Measurements from ENCODE around the gene ALG12. TPM values are rescaled to one million over a fixed set of nuclear protein-coding genes. Genes with fewer than 3 reads are reported as not detected.

Gene ALG12
- polyA plus RNA-seq, 3 donors: 7.2 to 9.5 (median 9.0) TPM

DNA sequence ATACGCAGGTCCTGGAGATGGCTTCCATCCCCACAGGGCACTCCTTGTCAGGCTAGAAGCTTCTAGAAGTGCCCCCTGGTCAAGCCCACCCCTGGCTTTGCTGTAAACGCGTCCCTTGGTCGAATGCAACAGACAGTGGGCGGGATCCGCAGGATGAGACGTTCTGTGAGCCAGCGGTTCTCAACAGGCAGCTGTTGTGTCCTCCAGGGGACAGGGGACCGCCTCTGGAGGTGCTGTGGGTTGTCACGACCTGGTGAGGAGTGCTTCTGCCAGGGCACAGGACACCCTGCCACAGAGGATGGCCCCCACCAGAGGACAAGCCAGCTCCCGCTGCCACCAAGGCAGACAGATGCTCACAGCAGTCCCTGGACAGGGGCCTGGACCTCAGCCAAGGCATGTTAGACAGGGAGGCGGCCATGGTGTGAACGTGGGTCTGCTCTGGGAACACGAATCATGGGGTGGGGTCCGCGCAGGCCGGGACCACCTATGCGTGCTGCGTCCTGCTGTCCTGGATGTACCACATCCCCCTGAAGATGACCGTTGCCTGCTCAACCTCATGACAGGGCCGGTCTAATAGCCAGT, 11.8 kb upstream of the ALG12 start:
- peaks cover 5% of the 10 kb centered on the region for H4K20me1 ChIP-seq (ENCODE audit: insufficient read depth, low read length)
- Mint-ChIP-seq H3K27me3 (ENCODE audit: low read depth in 3 of 3) (peaks cover 2 to 10% (median 4%) of the 10 kb centered on the region in 3 donors), H3K4me1 (peaks cover 44% of the 10 kb centered on the region), H3K9me3 (no peaks in the 10 kb centered on the region), H3K4me3 (no peak overlapping the region), H3K36me3 (peaks cover 8 to 16% of the 10 kb centered on the region in 2 donors), H3K27ac (peak overlapping the region in 4 of 7 donors; percentile 35 to 61 (median 56))
- 82% methylated on average over 21 of the region's 21 CpGs for WGBS (ENCODE audit: insufficient coverage)
- H3K4me1 ChIP-seq (ENCODE audit: control insufficient read depth in 1 of 2, insufficient read depth in 2 of 2, low read length in 2 of 2): peaks cover 55 to 66% of the 10 kb centered on the region in 2 donors
- peaks cover 6% of the 10 kb centered on the region for H3K79me2 ChIP-seq (ENCODE audit: insufficient read depth, low read length)
- intact Hi-C loops (cut with micrococcal nuclease): loop anchor here (1.0 to 10.0 kb wide), 5 partner anchors 63 to 605 kb away; partner anchors contain the start of genes SELENOO (in 1 of the 2) and TYMP (in 1 of the 2)
- TF ChIP-seq, protein P1, sequence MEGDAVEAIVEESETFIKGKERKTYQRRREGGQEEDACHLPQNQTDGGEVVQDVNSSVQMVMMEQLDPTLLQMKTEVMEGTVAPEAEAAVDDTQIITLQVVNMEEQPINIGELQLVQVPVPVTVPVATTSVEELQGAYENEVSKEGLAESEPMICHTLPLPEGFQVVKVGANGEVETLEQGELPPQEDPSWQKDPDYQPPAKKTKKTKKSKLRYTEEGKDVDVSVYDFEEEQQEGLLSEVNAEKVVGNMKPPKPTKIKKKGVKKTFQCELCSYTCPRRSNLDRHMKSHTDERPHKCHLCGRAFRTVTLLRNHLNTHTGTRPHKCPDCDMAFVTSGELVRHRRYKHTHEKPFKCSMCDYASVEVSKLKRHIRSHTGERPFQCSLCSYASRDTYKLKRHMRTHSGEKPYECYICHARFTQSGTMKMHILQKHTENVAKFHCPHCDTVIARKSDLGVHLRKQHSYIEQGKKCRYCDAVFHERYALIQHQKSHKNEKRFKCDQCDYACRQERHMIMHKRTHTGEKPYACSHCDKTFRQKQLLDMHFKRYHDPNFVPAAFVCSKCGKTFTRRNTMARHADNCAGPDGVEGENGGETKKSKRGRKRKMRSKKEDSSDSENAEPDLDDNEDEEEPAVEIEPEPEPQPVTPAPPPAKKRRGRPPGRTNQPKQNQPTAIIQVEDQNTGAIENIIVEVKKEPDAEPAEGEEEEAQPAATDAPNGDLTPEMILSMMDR (IDR thresholded peaks at IDR 0.05): no peak
- peaks cover 0 to 3% of the 10 kb centered on the region in 2 donors for H3K27me3 ChIP-seq (ENCODE audit: control insufficient read depth in 2 of 2, insufficient read depth in 2 of 2, low read length in 2 of 2)
- H3K9ac ChIP-seq (ENCODE audit: insufficient read depth, low read length, poor library complexity, severe bottlenecking): no peak overlapping the region
- no peak overlapping the region for H3K27ac ChIP-seq (ENCODE audit: low read depth in 1 of 2, low read length in 2 of 2)
- no peak overlapping the region for H2AFZ ChIP-seq (ENCODE audit: insufficient read depth, low read depth, low read length, poor library complexity, severe bottlenecking)
- H3K36me3 ChIP-seq (replicated peaks in 1 of 2; ENCODE audit: control insufficient read depth in 1 of 2, insufficient read depth in 2 of 2, low read length in 2 of 2): no peaks in the 10 kb centered on the region
- H3K4me2 ChIP-seq (replicated peaks; ENCODE audit: extremely low read depth, low read length, poor library complexity, severe bottlenecking): peak overlapping the region; percentile 25
- no peak for DNase-seq
- H3K4me3 ChIP-seq (replicated peaks in 1 of 3; ENCODE audit: low read depth in 2 of 3, low read length in 3 of 3): no peak overlapping the region
- H3K9me3 ChIP-seq (replicated peaks in 1 of 2; ENCODE audit: control insufficient read depth in 1 of 2, insufficient read depth in 1 of 2, low read length in 2 of 2): no peaks in the 10 kb centered on the region

DNA sequence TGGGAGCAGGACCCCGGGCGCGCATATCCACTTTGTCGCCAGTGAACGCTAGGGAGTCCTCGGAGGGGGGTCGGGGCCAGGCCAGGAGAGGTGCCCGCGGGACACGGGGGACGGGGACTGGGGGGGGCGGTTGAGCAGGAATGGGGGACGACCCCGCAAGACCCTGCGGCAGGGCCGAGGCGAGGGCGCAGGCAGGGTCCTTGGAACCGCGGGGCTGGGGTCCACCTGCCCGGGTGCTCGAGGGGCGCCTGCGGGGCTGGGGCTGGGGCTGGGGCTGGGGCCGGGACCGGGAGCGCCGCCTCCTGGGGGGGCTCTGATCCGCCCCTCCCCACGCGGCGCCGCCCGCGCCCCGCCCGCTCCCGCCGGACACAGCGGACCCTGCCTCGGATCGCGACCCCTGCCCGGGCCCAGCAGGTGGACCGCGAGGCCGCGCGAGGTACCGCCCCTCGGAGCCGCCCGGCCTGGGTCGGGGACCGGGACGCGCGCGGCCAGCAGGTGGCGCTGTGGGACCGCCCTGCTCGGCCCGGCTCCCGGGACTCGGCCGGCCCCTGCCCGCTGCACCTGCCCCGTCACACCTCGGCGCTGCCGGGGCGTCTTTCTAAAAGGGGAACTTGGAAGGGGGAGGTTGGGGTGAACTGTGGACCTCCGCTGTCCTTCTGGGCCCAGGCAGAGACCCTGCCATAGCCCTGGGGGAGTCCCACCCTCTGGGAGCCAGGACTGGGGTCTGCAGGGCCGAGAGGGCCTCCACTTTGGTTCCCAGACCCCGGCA, 11.2 kb upstream of the ALG12 start:
- TF ChIP-seq, protein P1 (IDR thresholded peaks at IDR 0.05): peak; percentile 90
- no peak overlapping the region for H3K4me3 ChIP-seq (replicated peaks in 1 of 3; ENCODE audit: low read depth in 2 of 3, low read length in 3 of 3)
- H3K4me2 ChIP-seq (replicated peaks; ENCODE audit: extremely low read depth, low read length, poor library complexity, severe bottlenecking): peak overlapping the region; percentile 25
- H3K27ac ChIP-seq (ENCODE audit: low read depth in 1 of 2, low read length in 2 of 2): no peak overlapping the region
- no peaks in the 10 kb centered on the region for H3K9me3 ChIP-seq (replicated peaks in 1 of 2; ENCODE audit: control insufficient read depth in 1 of 2, insufficient read depth in 1 of 2, low read length in 2 of 2)
- peaks cover 50 to 61% of the 10 kb centered on the region in 2 donors for H3K4me1 ChIP-seq (ENCODE audit: control insufficient read depth in 1 of 2, insufficient read depth in 2 of 2, low read length in 2 of 2)
- Mint-ChIP-seq H3K27ac (peak overlapping the region in 1 of 7 donors; percentile 61), H3K9me3 (no peaks in the 10 kb centered on the region), H3K4me1 (peaks cover 45% of the 10 kb centered on the region), H3K4me3 (no peak overlapping the region), H3K36me3 (peaks cover 8 to 16% of the 10 kb centered on the region in 2 donors), H3K27me3 (ENCODE audit: low read depth in 3 of 3) (peaks cover 2 to 10% (median 4%) of the 10 kb centered on the region in 3 donors)
- peak; percentile 43 to 71 (median 63) for DNase-seq
- intact Hi-C loops (cut with micrococcal nuclease): loop anchor here (1.0 to 10.0 kb wide), 2 partner anchors 101 to 275 kb away; partner anchors contain the start of gene SELENOO (in 1 of the 2)
- H2AFZ ChIP-seq (ENCODE audit: insufficient read depth, low read depth, low read length, poor library complexity, severe bottlenecking): no peak overlapping the region
- no peaks in the 10 kb centered on the region for H3K36me3 ChIP-seq (replicated peaks in 1 of 2; ENCODE audit: control insufficient read depth in 1 of 2, insufficient read depth in 2 of 2, low read length in 2 of 2)
- WGBS (ENCODE audit: insufficient coverage): 3% methylated on average over 67 of the region's 75 CpGs
- peaks cover 5% of the 10 kb centered on the region for H4K20me1 ChIP-seq (ENCODE audit: insufficient read depth, low read length)
- peaks cover 0 to 3% of the 10 kb centered on the region in 2 donors for H3K27me3 ChIP-seq (ENCODE audit: control insufficient read depth in 2 of 2, insufficient read depth in 2 of 2, low read length in 2 of 2)
- no peak overlapping the region for H3K9ac ChIP-seq (ENCODE audit: insufficient read depth, low read length, poor library complexity, severe bottlenecking)
- H3K79me2 ChIP-seq (ENCODE audit: insufficient read depth, low read length): peaks cover under 1% of the 10 kb centered on the region

All from CD14-positive monocyte (primary cell).